Panc1 (cell line): Measurements from ENCODE around the gene KDM2A. TPM values are rescaled to one million over a fixed set of nuclear protein-coding genes. Genes with fewer than 3 reads are reported as not detected.

Source experiments
- ATAC-seq: fragments of 200-7000 bp; cut with Tn5 transposase; 2 replicates; pipeline ENCODE4 v1.9.1; 2020; ENCODE audit warnings: mild to moderate bottlenecking, moderate library complexity
- BruUV-seq: library from RNA; stranded (reverse); fragments of 400-500 nt; replicated peaks from 2 replicates; lab custom pipeline; 2021; lab: Mats Ljungman, UMichigan
- CTCF ChIA-PET: fragments of 300-600 bp; sonication (Branson Sonifier 250); formaldehyde crosslinking; loops from one replicate; lab custom pipeline; 2022; ENCODE audit warnings: antibody characterized with exemption; lab: Charles Lee
- POLR2A ChIA-PET: fragments of 300-600 bp; sonication (Branson Sonifier 250); formaldehyde crosslinking; loops from one replicate; lab custom pipeline; 2022; ENCODE audit warnings: antibody characterized with exemption; lab: Charles Lee
- DNase-seq: peaks from one replicate; pipeline ENCODE4 v3.0.0-alpha.2; 2010; ENCODE audit warnings: low read depth, low spot score
- H3K27ac ChIP-seq: 2 replicates; pipeline ENCODE4 v1.5.1; 2011; ENCODE audit warnings: mild to moderate bottlenecking, low read length, inconsistent platforms
- H3K27me3 ChIP-seq: fragments of 200-500 bp; sonication (Bioruptor generic); 2 replicates; pipeline ENCODE4 v1.6.0; 2014; ENCODE audit warnings: low read length, inconsistent platforms; ENCODE audit not compliant: control insufficient read depth, insufficient read depth
- H3K36me3 ChIP-seq: fragments of 200-500 bp; sonication (Bioruptor generic); 2 replicates; pipeline ENCODE4 v1.5.1; 2014; ENCODE audit warnings: inconsistent platforms, mild to moderate bottlenecking, low read length, moderate library complexity; ENCODE audit not compliant: control insufficient read depth, insufficient read depth
- H3K4me1 ChIP-seq: 2 replicates; pipeline ENCODE4 v1.5.1; 2011; ENCODE audit warnings: inconsistent platforms, mild to moderate bottlenecking, low read length, moderate library complexity; ENCODE audit not compliant: control insufficient read depth, insufficient read depth
- H3K4me3 ChIP-seq, 2 experiments: 2 replicates each; pipeline ENCODE4 v1.5.1; 2011 to 2012; ENCODE audit warnings: low read depth in 2 of 2, low read length in 2 of 2, mild to moderate bottlenecking in 2 of 2, inconsistent platforms in 1 of 2, moderate library complexity in 1 of 2
- H3K9me3 ChIP-seq: fragments of 200-500 bp; sonication (Bioruptor generic); 2 replicates; pipeline ENCODE4 v1.5.1; 2014; ENCODE audit warnings: low read depth, mild to moderate bottlenecking, inconsistent platforms, low read length, moderate library complexity; ENCODE audit not compliant: control insufficient read depth, insufficient read depth
- POLR2AphosphoS5 ChIP-seq: IDR thresholded peaks from 2 replicates; pipeline ENCODE4 v1.6.1; 2012; ENCODE audit warnings: mild to moderate bottlenecking, low read depth, low read length, moderate library complexity
- REST ChIP-seq, 2 experiments: IDR thresholded peaks; 2 replicates each; pipeline ENCODE4 v1.6.1; 2011 to 2012; ENCODE audit warnings: low read depth in 2 of 2, control low read depth in 1 of 2, low read length in 1 of 2, mild to moderate bottlenecking in 1 of 2, moderate library complexity in 1 of 2; ENCODE audit not compliant: insufficient read depth in 1 of 2
- TCF7L2 ChIP-seq: IDR thresholded peaks from 2 replicates; pipeline ENCODE4 v1.6.1; 2011; ENCODE audit warnings: mild to moderate bottlenecking, low read depth, low read length, inconsistent platforms
- in situ Hi-C: cut with HindIII; loops from 2 replicates; pipeline ENCODE4 v1.10.0; 2016; ENCODE audit warnings: low sequenced_read_pairs, low pct_unique_long_range_greater_than_20kb
- intact Hi-C: fragments of 100-400 bp; cut with micrococcal nuclease; formaldehyde crosslinking; loops from one replicate; pipeline ENCODE4 v1.10.0; 2022; ENCODE audit not compliant: unreplicated experiment
- total RNA-seq: library from RNA; stranded (reverse); gene quantifications from one replicate; pipeline ENCODE4 v1.2.1, GENCODE V29; 2021; ENCODE audit not compliant: unreplicated experiment
- TF ChIP-seq, protein P1 (sequence below): fragments of 450-650 bp; IDR thresholded peaks from 2 replicates; pipeline ENCODE4 v1.5.1; 2017; ENCODE audit warnings: mild to moderate bottlenecking

Gene KDM2A
- total RNA-seq, 1 experiment from 2014 or later = 112 TPM

DNA sequence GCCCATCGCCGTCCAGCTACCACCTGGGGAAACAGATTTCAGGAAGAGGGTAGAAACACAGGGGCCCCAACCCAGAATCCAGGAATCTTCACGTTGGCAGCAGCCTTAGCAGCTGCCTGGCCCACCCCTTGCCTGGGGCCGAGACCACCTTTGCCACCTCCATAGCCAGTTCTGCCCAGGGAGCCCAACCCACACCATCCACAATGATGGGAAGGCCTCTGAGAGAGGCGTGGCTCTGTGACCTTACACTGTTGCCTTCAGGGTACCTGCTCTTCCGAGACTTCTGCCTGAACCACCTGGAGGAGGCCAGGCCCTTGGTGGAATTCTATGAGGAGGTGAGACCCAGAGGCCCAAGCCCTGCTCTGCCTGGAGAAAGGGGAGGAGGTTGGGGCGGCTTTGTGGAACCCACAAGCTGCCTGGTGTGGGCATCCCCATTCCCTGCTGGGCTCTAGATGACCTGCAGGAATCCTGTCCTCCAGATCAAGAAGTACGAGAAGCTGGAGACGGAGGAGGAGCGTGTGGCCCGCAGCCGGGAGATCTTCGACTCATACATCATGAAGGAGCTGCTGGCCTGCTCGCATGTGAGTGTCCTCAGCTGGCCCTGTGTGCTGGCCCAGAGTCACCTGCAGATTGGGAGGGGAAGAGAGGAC, 160.0 kb downstream of the KDM2A start:
- Histone ChIP-seq H3K36me3 (peaks cover 7% of the 10 kb centered on the region; the same call in 1 of the 2 replicates), H3K4me1 (peaks cover 10% of the 10 kb centered on the region), H3K27me3 (no peaks in the 10 kb centered on the region), H3K9me3 (no peaks in the 10 kb centered on the region), H3K27ac (no peak overlapping the region), H3K4me3 (no peak overlapping the region)
- DNase-seq = no peak
- in situ Hi-C loops = no loop called here
- ChIA-PET CTCF (interaction anchor here (0.9 kb wide), 1 partner anchor 14 kb away, joined by 3 read pairs; no protein-coding TSS in a partner anchor), POLR2A (no interaction called here)
- no peak for TF ChIP-seq REST (IDR thresholded peaks at IDR 0.05; ENCODE audit: insufficient read depth in 1 of 2, low read depth in 2 of 2, low read length in 1 of 2)
- TF ChIP-seq POLR2AphosphoS5 = no peak
- TF ChIP-seq, protein P1, sequence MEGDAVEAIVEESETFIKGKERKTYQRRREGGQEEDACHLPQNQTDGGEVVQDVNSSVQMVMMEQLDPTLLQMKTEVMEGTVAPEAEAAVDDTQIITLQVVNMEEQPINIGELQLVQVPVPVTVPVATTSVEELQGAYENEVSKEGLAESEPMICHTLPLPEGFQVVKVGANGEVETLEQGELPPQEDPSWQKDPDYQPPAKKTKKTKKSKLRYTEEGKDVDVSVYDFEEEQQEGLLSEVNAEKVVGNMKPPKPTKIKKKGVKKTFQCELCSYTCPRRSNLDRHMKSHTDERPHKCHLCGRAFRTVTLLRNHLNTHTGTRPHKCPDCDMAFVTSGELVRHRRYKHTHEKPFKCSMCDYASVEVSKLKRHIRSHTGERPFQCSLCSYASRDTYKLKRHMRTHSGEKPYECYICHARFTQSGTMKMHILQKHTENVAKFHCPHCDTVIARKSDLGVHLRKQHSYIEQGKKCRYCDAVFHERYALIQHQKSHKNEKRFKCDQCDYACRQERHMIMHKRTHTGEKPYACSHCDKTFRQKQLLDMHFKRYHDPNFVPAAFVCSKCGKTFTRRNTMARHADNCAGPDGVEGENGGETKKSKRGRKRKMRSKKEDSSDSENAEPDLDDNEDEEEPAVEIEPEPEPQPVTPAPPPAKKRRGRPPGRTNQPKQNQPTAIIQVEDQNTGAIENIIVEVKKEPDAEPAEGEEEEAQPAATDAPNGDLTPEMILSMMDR = no peak
- no peak for TF ChIP-seq TCF7L2
- BruUV-seq = no TSS peak
- intact Hi-C loops = no loop called here
- ATAC-seq = no peak

GRCh38 chr11:67279589-67280340, 160.7 kb downstream of the KDM2A start:
- Histone ChIP-seq H3K9me3 (no peaks in the 10 kb centered on the region), H3K4me1 (peaks cover 10% of the 10 kb centered on the region), H3K27ac (no peak overlapping the region), H3K36me3 (peaks cover 7% of the 10 kb centered on the region; the same call in 1 of the 2 replicates), H3K4me3 (no peak overlapping the region), H3K27me3 (no peaks in the 10 kb centered on the region)
- TF ChIP-seq TCF7L2 (no peak), POLR2AphosphoS5 (no peak)
- POLR2A ChIA-PET = no interaction called here
- DNase-seq (no peak), ATAC-seq (no peak)
- in situ Hi-C loops (no loop called here), intact Hi-C loops (no loop called here)
- no TSS peak for BruUV-seq
- CTCF ChIA-PET = interaction anchor here (0.9 kb wide), 1 partner anchor 14 kb away, joined by 3 read pairs; no protein-coding TSS in a partner anchor

- CTCF ChIA-PET = no interaction called here
- no peak overlapping the region for H3K27ac ChIP-seq
- no peaks in the 10 kb centered on the region for H3K27me3 ChIP-seq
- H3K36me3 ChIP-seq = peaks cover 7% of the 10 kb centered on the region; the same call in 1 of the 2 replicates
- H3K9me3 ChIP-seq = no peaks in the 10 kb centered on the region
- H3K4me3 ChIP-seq = no peak overlapping the region
- TF ChIP-seq TCF7L2 = no peak
- peaks cover 10% of the 10 kb centered on the region for H3K4me1 ChIP-seq
- BruUV-seq = no TSS peak
- intact Hi-C loops (no loop called here), in situ Hi-C loops (no loop called here)
- POLR2A ChIA-PET = no interaction called here
- DNase-seq = no peak
- ATAC-seq = no peak
These were observed 161.3 kb downstream of the KDM2A start for GRCh38 chr11:67280341-67280787.
